ENCODE data around the gene RTEL1.
A peak's percentile ranks its signal among the peaks of the same experiment; 100 is the strongest.

RTEL1 gene

GRCh38 chr20:63740627-63741353 is 82.7 kb downstream of the RTEL1 start:
- H3K27ac ChIP-seq: peak overlapping the region; percentile 95
- TF ChIP-seq CTCF (conservative IDR thresholded peaks at IDR 0.05): no peak

GRCh38 chr20:63741354-63741675 is 83.2 kb downstream of the RTEL1 start:
- no peak for TF ChIP-seq CTCF (conservative IDR thresholded peaks at IDR 0.05)
- peak overlapping the region; percentile 95 for H3K27ac ChIP-seq

GRCh38 chr20:63741676-63742380 is 83.7 kb downstream of the RTEL1 start:
- no peak for TF ChIP-seq CTCF (conservative IDR thresholded peaks at IDR 0.05)

GRCh38 chr20:63742381-63743024 is 84.4 kb downstream of the RTEL1 start:
- TF ChIP-seq CTCF (conservative IDR thresholded peaks at IDR 0.05): no peak
- H3K27ac ChIP-seq: peak overlapping the region; percentile 95; the same call in 1 of the 2 replicates

More at GRCh38 chr20:63741676-63742380, 83.7 kb downstream of the RTEL1 start:
- peak overlapping the region; percentile 95 for H3K27ac ChIP-seq

- H3K27ac ChIP-seq: no peak overlapping the region
- TF ChIP-seq CTCF (conservative IDR thresholded peaks at IDR 0.05): no peak
These were observed 85.3 kb downstream of the RTEL1 start for GRCh38 chr20:63743210-63743970.

GRCh38 chr20:63744158-63744557 is 86.0 kb downstream of the RTEL1 start:
- H3K27ac ChIP-seq: no peak overlapping the region
- no peak for TF ChIP-seq CTCF (conservative IDR thresholded peaks at IDR 0.05)
